HG03196 (cell line): ENCODE data around the gene MCCD1.

ENCODE experiments used
- ATAC-seq: cut with Tn5 transposase; IDR thresholded peaks from one replicate; pipeline ENCODE4 v1.9.1; 2021; ENCODE audit not compliant: unreplicated experiment

MCCD1 gene

GRCh38 chr6:31568537-31568961 lies 39.8 kb downstream of the MCCD1 start:
- ATAC-seq: peak; percentile 56

- no peak for ATAC-seq
Observed at GRCh38 chr6:31569861-31570536, 41.2 kb downstream of the MCCD1 start.

DNA sequence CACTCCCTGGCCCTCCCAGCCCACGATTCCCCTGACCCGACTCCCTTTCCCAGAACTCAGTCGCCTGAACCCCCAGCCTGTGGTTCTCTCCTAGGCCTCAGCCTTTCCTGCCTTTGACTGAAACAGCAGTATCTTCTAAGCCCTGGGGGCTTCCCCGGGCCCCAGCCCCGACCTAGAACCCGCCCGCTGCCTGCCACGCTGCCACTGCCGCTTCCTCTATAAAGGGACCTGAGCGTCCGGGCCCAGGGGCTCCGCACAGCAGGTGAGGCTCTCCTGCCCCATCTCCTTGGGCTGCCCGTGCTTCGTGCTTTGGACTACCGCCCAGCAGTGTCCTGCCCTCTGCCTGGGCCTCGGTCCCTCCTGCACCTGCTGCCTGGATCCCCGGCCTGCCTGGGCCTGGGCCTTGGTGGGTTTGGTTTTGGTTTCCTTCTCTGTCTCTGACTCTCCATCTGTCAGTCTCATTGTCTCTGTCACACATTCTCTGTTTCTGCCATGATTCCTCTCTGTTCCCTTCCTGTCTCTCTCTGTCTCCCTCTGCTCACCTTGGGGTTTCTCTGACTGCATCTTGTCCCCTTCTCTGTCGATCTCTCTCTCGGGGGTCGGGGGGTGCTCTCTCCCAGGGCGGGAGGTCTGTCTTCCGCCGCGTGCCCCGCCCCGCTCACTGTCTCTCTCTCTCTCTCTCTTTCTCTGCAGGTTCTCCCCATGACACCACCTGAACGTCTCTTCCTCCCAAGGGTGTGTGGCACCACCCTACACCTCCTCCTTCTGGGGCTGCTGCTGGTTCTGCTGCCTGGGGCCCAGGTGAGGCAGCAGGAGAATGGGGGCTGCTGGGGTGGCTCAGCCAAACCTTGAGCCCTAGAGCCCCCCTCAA lies 43.5 kb downstream of the MCCD1 start, which contains the start of gene LTA:
TSS of gene LTA (plus strand) at position 249 of the 871 bp plus-strand sequence. CDS start at position 703, 454 bp downstream.
- peak; percentile 33 for ATAC-seq

- no peak for ATAC-seq
Observed at GRCh38 chr6:31573239-31574105, 44.7 kb downstream of the MCCD1 start.

- no peak for ATAC-seq
Observed at GRCh38 chr6:31574106-31575061, 45.6 kb downstream of the MCCD1 start.

DNA sequence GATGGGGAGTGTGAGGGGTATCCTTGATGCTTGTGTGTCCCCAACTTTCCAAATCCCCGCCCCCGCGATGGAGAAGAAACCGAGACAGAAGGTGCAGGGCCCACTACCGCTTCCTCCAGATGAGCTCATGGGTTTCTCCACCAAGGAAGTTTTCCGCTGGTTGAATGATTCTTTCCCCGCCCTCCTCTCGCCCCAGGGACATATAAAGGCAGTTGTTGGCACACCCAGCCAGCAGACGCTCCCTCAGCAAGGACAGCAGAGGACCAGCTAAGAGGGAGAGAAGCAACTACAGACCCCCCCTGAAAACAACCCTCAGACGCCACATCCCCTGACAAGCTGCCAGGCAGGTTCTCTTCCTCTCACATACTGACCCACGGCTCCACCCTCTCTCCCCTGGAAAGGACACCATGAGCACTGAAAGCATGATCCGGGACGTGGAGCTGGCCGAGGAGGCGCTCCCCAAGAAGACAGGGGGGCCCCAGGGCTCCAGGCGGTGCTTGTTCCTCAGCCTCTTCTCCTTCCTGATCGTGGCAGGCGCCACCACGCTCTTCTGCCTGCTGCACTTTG lies 46.7 kb downstream of the MCCD1 start, which contains the start of gene TNF:
TSS of gene TNF (plus strand) at position 231 of the 567 bp plus-strand sequence. CDS start at position 408, 177 bp downstream.
- no peak for ATAC-seq

GRCh38 chr6:31575952-31576685 lies 47.4 kb downstream of the MCCD1 start:
- no peak for ATAC-seq

DNA sequence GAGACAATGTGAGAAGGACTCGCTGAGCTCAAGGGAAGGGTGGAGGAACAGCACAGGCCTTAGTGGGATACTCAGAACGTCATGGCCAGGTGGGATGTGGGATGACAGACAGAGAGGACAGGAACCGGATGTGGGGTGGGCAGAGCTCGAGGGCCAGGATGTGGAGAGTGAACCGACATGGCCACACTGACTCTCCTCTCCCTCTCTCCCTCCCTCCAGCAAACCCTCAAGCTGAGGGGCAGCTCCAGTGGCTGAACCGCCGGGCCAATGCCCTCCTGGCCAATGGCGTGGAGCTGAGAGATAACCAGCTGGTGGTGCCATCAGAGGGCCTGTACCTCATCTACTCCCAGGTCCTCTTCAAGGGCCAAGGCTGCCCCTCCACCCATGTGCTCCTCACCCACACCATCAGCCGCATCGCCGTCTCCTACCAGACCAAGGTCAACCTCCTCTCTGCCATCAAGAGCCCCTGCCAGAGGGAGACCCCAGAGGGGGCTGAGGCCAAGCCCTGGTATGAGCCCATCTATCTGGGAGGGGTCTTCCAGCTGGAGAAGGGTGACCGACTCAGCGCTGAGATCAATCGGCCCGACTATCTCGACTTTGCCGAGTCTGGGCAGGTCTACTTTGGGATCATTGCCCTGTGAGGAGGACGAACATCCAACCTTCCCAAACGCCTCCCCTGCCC lies 48.3 kb downstream of the MCCD1 start:
- no peak for ATAC-seq

- no peak for ATAC-seq
Observed at GRCh38 chr6:31577579-31577966, 48.8 kb downstream of the MCCD1 start.

DNA sequence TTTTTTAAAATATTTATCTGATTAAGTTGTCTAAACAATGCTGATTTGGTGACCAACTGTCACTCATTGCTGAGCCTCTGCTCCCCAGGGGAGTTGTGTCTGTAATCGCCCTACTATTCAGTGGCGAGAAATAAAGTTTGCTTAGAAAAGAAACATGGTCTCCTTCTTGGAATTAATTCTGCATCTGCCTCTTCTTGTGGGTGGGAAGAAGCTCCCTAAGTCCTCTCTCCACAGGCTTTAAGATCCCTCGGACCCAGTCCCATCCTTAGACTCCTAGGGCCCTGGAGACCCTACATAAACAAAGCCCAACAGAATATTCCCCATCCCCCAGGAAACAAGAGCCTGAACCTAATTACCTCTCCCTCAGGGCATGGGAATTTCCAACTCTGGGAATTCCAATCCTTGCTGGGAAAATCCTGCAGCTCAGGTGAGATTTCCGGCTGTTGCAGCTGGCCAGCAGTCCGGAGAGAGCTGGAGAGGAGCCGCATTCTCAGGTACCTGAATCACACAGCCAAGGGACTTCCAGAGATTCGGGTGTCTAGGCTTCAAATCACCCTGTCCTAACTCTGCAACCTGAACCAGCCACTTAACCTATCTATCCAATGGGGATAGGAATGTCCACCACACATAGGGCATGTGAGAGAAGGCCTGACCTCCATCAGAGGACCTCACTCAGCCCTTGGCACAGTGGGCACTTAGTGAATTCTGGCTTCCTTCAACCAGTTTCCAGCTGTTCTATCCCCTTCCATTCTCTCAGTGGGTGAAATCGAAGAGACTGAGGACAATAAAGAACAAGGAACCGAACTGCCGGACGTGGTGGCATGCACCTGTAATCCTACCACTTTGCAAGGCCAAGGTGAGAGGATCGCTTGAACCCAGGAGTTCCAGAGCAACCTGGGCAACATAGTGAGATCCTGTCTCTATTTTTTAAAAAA lies 49.7 kb downstream of the MCCD1 start:
- no peak for ATAC-seq

GRCh38 chr6:31579119-31579505 lies 50.4 kb downstream of the MCCD1 start:
- ATAC-seq: no peak
